AG09319 (cell line): ENCODE data around the gene SOCS7.

Experiments
- DNase-seq: peaks from one replicate; pipeline ENCODE4 v3.0.0-alpha.2; 2010; ENCODE audit warnings: low read depth; ENCODE audit errors: extremely low read depth
- TF ChIP-seq, protein P1 (sequence below): IDR thresholded peaks from 2 replicates; pipeline ENCODE4 v1.5.1; 2011; ENCODE audit warnings: low read depth, mild to moderate bottlenecking, inconsistent platforms, low read length, moderate library complexity

SOCS7 gene

DNA sequence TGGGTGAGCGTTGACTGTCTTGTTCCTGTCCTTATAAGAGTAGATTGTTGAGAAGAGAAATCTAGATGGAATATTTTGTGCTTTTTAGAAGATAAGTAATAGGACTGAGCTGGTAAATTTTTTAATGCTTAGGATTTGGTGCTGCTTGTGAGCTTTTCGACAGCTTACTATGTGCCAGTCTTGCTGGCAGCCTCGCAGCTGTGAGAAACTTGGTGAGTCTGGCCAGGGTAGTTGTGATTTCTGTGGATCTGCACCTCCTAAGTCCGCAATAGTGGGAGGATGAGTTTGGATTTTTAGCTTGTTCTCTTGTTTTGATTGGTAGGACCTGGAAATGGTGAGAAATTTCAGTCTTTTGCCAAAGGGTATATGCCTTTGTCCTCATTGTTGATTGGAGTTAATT is 3.6 kb downstream of the SOCS7 start:
- no peak for DNase-seq
- TF ChIP-seq, protein P1, sequence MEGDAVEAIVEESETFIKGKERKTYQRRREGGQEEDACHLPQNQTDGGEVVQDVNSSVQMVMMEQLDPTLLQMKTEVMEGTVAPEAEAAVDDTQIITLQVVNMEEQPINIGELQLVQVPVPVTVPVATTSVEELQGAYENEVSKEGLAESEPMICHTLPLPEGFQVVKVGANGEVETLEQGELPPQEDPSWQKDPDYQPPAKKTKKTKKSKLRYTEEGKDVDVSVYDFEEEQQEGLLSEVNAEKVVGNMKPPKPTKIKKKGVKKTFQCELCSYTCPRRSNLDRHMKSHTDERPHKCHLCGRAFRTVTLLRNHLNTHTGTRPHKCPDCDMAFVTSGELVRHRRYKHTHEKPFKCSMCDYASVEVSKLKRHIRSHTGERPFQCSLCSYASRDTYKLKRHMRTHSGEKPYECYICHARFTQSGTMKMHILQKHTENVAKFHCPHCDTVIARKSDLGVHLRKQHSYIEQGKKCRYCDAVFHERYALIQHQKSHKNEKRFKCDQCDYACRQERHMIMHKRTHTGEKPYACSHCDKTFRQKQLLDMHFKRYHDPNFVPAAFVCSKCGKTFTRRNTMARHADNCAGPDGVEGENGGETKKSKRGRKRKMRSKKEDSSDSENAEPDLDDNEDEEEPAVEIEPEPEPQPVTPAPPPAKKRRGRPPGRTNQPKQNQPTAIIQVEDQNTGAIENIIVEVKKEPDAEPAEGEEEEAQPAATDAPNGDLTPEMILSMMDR: no peak

DNA sequence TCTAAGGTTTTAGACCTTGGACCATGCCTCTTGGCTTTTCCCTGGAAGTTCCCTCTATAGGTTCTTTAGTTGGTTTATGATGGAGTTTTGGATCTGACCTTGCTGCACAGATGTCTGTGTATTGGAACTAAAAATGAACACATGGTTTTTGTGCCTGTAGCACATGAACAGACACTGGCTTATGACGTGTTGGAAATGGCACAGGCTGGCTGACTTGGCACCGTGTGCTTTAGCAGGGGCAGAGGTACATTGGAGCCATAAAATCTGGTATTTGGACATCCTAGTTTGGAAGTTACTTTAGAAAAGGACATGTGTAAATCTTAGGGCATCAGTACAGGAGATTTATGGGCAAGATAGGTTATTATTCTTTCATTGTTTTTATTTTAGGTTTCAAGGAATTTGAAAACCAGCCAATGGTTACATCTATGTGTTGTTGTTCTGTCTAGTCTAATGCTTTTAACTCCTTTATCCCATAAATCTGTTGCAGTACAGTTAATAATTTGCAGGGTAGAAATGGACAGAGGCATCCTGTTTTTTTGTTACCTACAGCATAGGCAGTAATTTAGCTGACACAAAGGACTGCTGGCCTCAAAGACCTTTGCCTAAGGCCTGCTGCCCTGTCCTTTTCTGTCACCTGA is 6.0 kb downstream of the SOCS7 start:
- TF ChIP-seq, protein P1: no peak

DNA sequence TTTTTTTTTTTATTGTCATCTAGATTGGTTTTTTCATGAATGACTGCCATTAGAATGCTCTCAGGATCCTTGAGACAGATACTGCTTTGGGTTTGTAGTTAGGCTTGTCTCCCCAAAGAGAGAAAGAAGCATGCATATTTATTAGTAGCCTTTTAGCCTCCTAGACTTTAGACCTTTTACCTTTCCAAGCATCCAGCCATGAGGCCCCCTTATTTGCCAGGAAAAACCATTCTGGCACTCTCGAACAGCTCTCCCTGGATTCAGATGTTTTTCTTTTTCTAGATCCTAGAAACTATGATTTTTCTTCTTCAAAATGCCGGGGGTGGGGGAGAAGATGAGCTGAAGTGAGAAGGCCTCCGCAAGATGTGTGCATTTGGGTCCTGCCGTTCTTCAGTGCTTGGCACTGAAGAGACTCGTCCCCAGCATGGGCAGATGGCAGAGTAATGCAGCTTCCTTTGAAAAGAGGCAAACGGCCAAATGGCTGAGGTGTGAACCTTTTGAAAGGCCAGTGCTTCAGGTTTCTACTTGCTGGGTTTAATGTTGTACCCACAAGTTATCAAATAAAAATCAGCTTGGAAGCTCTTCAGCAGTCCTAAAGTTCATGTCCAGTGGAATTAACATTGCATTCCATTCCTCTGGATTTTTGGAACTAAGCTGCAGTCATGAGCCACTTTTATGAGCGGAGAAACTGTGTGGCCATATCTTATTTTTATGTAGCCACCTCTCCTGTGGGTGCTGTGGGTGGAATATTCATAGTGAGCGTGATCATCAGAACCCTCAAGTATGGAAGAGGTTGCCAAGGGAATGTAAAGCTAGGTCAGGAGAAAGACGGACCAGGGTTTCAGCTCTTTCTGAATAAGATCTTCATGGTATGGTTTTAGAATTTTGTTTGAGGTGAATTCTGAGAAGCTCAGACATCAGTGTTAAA is 7.2 kb downstream of the SOCS7 start:
- no peak for DNase-seq
- TF ChIP-seq, protein P1: no peak

More for the DNA sequence above, 6.0 kb downstream of the SOCS7 start:
- DNase-seq: no peak

DNA sequence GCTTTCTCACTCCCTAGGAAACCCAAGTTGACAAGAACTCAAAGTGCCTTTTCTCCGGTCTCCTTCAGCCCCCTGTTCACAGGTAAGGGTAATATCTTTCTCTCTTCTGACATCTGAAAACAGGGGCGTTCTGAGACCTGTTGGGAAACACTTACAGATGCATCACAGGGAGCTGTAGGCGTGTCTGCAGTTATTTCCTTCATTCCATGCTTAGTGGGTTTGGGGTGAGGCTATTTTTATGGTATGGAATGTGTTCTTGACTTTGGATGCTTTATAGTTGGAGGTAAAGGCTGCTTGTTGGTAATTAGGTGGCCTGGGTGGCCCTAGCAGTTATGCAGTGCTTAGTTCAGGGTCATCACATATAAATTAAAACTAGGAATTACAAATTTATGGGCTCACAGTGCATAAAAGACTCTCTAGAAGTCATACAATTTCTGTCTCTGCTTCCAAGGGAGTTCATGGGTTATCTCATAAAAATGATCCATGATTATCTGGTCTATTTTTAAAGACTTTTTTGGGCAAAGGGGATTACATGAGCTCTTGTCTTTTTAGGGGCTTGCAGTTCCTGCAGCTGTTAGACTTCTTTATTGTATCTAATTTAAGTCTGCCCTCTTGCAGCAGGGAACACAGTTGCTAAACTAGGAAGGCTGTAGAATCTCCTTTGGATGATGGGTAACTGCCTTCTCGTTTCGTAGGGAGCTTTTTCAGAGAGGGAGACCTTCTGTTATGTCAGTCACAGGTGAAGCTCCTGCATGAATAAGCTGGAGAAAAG is 10.2 kb downstream of the SOCS7 start:
- DNase-seq: no peak
- TF ChIP-seq, protein P1: no peak

DNA sequence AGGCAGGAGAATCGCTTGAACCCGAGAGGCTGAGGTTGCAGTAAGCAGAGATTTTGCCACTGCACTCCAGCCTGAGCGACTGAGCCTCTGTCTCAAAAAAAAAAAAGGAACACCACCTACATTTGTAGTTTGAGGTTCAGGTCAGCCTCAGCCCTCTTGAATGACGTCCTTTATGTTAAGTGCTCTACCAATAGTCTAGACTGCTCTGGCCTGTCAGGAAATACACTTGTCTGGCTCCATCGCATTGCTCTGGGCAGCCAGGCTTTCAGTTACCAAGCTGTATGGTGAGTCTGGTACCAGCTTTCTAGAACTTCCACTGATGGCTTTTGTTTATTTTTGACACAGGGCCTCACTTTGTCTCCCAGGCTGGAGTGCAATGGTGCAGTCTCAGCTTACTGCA is 11.4 kb downstream of the SOCS7 start:
- TF ChIP-seq, protein P1: no peak
- DNase-seq: no peak

DNA sequence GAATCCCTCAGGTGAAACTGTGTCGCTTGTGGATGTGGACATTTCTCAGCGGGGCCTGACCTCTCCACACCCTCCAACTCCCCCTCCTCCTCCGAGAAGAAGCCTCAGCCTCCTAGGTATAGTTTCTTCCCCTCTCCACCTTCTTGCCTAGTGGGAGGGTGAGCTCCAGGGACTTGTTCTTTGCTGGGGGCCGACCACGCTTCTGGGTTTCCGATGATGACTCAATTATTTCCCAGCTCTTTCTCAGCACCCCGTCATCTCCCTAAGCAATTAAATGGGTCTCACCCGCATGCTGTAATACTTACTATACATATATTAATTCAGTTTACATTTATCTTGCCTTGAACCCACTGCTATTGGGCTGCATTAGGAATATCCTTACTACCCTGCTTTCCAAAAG is 13.1 kb downstream of the SOCS7 start:
- TF ChIP-seq, protein P1: no peak
- DNase-seq: no peak
